ENCODE results near the gene RNU7-1.

The RNU7-1 gene

DNA sequence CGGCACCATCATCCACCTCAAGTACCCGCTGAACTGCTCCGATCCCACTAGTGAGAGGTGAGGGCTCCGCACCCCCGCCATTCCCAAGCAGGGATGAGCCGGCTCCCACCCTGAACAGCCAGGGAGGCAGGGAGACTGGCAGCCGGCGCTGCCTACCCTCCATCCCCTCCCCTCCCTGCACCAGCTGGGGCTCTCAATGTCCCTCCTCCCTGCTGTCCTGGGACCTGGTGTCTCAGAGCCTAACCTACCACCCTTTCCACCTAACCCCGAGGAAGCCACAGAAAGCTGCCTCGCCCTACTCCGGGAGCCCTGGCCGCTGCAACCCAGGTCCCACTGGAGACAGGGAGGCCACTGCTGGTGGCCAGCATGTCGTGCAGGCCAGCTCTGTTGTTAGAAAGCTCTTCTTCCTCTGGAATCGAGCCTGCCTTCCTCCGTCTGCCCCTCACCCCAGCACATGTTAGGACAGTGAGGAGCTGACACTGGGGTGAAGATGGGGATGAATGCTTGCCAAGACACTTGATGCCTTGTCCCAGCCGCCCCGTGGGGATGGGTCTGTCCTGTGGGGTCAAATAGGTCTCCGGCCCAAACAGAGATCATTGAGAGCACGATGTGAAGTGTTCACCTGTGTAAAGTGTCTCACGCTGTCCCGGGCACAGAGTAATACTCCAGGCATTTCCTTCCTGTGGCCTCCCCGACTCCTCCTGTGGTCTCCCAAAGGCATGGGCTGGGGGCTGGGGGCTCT lies 8.7 kb downstream of the RNU7-1 start:
- DNase-seq, result no peak

DNA sequence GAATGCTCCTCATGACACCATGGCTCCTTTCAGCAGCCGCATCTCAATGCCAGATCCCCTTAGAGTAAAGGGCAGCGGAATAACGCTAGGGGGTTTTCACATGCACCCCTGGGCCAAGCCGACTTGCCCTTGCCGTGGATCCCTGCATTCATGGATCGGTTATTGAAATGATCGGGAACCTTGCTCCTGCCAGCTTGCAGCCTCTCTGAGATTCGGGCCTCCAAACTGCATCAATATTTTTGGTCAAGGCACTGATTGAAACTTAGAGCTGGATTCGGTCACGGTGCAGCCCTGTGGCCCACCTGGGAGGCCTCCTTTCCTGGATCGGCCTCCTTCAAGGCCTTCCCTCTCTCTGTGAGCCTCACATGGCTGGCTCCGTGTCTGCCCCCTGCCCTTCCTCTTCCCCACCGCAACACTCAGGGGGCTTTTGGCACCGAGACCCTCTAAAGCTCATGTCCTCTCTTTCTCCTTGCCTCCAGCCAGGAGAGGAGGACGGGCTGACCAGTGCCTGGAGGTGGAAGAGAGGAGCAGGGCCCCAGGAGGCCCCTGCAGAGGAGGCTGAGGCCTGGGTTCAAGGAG lies 9.3 kb downstream of the RNU7-1 start:
- DNase-seq, result no peak

DNA sequence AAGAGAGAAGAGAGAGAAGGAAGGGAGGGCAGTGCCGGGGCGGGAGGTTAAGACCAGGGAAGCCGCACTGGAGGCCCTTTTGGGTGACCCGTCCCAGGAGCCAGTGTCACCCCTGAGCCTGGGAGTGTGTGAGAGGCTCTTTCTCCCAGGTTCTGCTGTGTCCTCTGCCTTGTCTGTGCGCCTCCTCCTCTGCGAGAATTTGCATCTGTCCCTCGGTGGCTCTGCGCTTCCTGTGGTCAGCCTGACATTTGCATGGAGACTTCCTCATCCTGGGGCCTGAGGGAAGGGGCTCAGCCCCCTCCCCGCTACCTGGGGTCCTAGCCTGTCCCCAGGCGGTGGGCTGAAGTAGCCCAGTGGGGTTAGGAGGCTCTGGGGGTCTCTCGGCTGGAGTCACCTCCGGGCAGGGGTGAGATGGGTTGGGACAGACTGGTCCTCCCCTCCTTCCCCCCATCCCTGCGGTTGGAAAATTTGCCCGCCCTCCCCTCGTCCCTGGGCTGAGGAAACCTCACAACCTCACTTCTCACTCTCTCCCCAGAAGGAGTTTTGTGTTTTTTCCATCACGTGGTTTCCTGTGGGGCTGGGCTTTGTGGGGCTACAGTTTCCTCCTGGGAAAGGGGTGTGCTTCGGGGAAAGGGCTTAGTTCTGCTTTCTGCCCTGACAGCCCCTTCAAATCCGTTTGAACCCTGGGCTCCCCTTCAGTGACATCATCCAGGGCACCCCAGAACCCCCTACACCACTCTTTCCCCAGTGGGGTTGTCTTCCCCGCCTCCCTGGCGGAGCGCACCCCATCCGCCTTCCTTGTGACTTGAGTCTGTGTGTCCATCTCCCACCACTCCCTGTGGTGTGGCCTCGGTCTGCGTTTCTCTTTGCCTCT lies 10.1 kb downstream of the RNU7-1 start:
- peak in 16 of 58 donors; percentile 26 to 64 (median 42) for DNase-seq

DNA sequence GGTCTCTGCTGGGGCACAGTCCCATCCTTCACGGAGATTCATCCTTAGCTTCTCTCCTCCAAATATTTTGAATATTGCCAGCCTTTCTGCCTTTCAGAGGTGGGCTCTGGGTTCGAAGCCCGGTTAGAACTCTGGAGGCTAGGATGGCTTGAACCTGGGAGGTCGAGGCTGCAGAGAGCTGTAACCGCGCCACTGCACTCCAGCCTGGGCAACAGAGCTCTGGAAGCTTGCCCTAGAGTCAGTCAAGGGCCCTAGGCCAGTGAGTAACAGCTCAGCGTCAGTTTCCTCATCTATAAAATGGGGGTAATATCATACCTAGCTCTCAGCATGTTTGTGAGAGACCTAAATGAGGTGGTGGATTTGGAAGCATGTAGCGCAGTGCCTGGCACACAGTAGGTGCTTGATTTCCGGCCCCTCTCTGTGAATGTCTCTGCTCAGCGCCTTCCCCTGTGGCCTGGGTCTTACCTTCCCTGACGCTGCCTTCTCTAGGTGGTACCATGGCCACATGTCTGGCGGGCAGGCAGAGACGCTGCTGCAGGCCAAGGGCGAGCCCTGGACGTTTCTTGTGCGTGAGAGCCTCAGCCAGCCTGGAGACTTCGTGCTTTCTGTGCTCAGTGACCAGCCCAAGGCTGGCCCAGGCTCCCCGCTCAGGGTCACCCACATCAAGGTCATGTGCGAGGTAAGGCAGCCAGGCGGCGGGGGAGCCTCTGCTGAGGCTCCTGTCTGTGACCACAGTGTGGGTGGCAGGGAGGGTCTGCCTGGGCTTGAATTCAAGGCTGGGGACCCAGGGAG lies 10.9 kb downstream of the RNU7-1 start:
- no peak for DNase-seq

DNA sequence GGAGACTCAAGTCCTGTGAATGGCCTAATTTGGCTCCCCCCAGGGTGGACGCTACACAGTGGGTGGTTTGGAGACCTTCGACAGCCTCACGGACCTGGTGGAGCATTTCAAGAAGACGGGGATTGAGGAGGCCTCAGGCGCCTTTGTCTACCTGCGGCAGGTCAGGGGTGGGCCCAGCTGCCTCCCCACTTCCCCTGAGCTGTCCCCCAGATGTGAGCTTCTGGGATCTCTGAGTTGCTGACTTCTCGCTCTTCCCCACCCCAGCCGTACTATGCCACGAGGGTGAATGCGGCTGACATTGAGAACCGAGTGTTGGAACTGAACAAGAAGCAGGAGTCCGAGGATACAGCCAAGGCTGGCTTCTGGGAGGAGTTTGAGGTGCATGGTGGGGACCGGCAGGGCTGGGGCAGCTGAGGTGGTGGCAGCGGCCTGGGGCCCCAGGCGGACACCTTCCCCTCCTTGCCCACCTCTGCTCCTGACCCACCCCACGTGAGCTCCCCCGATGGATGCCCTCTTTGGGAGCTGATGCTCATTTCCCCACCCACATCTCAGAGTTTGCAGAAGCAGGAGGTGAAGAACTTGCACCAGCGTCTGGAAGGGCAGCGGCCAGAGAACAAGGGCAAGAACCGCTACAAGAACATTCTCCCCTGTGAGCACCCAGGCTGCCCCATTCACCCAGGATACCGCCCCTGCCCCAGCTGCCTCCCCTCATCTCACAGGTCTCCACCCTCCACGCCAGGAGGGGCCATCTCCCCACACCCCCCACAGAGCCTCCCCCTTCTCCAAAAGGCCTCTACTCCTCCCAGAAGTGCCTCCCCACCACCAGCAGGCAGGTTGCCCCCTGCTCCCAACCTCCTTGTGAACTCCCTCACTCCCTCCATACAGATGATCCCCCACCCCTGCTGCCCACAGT lies 11.7 kb downstream of the RNU7-1 start:
- DNase-seq, result no peak

DNA sequence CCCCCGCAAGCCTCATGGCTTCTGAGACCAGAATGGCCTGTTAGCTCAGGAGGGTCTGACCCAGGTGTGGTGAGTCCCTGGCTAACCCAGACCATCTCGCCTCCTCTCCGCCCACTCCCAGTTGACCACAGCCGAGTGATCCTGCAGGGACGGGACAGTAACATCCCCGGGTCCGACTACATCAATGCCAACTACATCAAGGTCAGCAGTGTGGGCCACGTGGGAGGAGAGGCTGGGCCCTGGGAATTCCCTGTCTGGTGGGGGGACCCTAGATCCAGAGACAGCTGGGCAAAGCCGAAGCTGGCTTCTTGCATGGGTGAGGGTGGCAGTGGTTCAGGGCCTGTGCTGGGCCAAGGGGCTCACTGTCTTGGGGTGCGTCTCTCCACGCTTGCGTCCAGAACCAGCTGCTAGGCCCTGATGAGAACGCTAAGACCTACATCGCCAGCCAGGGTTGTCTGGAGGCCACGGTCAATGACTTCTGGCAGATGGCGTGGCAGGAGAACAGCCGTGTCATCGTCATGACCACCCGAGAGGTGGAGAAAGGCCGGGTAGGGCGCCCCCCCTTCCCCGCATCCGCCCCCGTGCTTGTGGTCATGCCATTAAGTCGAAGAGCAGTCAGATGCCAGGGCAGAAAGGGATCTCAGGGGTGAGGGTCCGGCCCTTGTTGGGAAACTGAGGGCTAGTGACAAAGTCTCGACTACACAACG lies 12.6 kb downstream of the RNU7-1 start:
- no peak for DNase-seq

DNA sequence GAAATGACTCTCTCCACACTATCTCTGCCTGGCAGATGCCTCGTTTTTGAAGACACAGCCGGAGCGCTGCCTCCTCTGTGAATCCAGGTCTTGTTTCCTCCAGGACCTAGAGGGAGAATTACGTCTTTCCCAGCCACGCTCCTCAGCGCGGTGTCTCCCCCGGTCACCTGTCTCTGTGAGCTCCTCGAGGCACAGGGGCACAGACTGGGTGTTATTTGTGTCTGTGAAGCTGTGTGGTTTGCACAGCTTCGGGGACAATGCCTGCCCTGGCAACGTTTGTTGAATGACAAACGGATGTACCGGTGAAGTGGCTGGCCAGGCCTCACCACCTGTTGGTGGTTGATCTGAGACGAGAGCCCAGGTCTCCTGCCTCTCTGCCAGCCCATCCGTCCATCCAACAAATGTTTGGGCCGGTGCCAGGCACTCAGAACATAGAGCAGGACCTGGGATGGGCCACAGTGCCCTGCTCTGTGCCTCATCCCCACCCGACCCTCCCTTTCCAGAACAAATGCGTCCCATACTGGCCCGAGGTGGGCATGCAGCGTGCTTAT lies 13.6 kb downstream of the RNU7-1 start:
- DNase-seq, result no peak

DNA sequence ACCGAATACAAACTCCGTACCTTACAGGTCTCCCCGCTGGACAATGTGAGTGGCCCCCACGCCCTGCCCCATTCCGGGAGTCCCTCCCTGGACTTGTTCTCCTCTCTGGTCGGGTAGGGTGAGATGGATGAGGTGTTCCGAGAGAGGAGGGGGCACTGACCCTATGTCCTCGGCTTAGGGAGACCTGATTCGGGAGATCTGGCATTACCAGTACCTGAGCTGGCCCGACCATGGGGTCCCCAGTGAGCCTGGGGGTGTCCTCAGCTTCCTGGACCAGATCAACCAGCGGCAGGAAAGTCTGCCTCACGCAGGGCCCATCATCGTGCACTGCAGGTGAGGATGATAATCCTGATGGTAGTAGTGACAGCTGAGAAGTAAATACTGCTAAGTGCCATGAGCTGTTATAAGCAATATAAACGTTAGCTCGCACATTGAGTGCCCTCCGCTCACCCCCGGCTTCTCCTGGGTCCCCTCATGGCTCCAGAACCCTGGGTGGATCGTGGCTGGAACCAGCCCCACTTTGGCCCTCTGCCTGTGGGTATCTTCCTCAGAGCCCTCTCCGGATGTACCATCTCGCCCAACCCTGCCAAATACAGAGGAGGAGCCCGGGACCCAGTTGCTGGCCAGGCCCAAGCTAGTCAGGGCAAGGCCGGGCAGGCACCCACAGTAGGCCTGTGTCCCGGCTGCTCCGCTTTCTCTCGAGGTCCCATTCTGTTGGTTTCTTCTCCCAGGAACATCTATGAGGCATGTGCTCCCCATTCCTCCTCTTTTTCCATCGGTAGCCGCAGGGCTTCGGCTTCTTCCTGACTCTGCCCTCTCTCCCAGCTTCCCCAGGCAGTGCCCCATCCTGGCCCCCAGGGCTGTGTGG lies 14.4 kb downstream of the RNU7-1 start:
- no peak for DNase-seq

DNA sequence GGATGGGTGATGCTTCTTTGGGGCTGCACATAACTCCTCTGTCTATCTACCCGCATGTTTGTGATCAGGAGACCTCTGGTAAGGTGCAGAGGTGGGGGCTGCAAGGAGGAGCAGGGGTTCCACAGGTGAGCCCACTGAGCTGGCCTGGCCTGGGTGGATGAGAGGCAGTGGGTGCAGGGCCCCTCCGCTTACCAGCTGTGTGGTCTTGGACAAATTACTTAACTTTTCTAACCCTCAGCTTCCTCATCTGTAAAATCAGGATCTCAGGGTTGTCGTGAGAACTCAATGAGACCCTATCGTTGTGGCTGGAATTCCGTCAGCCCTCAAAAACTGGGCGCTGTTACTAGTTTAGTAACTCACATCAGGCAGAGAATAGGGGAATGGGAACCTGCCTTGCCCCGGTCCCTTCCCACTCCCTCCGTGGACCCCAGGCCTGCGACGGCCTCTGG lies 15.0 kb downstream of the RNU7-1 start:
- no peak for DNase-seq

DNA sequence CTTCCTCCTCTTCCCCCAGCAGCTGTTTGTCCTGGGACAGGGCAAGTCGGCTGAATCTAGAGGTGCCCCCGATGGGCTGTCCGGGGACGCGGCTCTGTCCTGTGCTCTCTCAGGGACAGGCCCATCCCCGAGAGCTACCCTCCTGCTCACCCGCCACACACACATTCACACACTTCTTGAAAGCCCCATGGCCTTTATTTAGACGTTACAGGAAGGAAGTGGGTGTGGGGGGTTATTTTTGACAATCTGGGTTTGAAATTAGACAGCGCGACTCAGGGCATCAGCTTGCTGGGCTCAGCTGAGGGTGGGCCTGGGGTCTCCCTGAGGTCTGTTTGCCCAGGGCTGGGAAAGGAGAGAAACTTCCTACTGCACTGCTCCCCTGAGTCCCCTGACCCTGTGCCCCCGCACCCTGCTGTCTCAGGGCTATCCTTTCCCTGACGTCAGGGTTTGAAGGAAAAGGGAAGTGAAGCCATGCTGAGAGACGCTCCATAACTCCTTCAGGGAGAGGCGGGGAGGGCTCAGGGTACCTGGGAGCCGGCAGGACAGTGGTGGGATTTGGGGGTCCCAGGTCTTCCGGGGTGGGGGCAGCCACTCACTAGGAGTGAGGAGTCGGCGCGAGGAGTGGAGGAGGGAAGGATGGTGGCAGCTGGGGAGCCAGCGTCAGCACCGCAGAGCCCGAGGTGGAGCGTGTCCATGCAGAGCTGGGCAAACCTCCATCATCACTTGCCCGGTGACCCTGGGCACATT lies 15.6 kb downstream of the RNU7-1 start:
- DNase-seq, result peak in 2 of 58 donors; percentile 29 to 37

DNA sequence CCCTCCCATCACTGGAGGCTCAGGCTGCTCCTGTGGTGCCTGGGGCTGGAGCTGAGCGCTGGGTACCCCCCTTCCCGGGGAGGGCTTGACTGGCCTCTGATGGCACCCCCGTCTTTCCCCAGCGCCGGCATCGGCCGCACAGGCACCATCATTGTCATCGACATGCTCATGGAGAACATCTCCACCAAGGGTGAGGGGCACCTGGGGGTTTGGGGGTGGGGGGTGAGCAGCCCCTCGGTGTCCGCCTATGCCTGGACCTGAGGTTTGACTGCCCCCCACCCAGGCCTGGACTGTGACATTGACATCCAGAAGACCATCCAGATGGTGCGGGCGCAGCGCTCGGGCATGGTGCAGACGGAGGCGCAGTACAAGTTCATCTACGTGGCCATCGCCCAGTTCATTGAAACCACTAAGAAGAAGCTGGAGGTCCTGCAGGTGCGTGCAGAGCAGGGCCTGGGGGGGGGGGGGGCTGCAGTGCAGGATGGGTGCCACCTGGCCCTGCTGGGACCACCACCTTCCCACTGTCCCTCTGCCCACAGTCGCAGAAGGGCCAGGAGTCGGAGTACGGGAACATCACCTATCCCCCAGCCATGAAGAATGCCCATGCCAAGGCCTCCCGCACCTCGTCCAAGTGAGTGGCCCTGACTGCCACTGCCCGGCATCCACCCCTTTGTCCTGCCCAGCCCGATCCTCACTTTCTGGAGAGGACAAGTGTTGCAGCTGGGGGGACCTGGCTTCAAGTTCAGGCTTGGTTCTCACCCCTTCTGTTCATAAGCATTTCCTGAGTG lies 16.4 kb downstream of the RNU7-1 start:
- no peak for DNase-seq

DNA sequence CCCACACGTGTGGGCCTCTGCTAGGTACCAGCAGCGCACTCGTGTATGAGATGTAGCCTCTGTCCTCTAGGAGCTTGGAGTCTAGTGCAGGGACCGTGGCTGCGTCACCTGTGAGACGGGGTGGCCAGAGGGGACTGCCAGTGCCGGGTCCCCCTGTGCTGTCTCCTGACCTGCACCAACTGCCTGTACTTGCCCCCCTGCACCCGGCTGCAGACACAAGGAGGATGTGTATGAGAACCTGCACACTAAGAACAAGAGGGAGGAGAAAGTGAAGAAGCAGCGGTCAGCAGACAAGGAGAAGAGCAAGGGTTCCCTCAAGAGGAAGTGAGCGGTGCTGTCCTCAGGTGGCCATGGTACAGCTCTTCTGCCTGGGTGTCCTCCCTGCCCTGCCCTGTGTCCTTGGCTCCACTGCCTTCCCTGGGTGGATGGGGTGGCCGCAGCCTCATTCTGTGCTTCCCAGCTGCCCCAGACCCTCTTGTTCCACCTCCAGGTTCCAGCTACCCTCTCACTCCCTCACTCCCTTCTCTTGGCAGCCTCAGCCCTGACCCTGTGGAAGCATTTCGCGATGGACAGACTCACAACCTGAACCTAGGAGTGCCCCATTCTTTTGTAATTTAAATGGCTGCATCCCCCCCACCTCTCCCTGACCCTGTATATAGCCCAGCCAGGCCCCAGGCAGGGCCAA lies 17.1 kb downstream of the RNU7-1 start:
- DNase-seq, result no peak

DNA sequence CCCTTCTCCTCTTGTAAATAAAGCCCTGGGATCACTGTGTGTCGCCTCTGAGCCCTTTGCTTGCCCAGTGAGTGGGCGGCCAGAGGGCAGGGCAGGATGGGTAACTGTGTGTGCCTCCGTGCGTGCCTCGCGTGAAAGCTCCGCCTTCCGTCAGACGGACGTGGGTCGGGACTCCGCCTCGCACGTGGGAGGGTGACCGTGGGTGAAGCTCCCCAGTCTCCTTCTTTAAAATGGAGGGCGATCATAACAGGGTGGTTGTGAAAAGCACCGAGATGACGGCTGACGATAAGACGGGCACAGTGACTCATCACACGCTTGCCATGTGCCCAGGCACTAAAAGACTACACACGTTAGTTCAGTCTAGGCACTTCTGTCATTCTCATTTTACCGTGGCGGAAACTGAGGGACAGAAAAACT lies 17.7 kb downstream of the RNU7-1 start:
- DNase-seq, result peak in 3 of 58 donors; percentile 48 to 57 (median 56)

DNA sequence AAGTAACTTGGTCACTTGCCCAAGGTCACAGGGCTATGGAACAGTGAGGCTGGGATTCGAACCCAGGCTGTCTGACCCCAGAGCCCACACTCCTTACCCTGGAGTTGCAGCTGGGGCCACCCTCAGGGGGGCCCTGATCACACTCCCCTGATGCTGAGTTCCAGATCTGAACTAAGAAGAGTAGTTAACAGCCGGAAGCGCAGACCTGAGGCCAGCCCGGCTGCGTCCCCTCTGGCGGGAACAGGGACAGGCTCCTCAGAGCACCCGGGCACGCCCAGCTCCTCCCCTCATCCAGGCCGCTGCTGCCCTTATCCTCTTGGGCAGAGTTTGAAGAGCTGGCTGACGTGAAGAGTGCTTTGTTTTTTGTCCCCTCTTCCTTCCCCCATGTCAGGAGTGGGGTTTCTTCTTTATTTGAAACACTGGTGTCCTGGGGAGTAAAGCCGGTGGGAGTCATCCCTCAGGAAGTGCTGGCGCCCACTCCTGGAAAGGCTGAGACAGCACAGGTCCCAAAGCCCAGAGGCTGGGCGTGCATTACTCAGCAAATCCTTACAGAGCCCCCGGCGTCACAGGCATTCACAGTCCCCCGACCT lies 18.2 kb downstream of the RNU7-1 start:
- peak in 3 of 58 donors; percentile 13 to 41 (median 25) for DNase-seq

DNA sequence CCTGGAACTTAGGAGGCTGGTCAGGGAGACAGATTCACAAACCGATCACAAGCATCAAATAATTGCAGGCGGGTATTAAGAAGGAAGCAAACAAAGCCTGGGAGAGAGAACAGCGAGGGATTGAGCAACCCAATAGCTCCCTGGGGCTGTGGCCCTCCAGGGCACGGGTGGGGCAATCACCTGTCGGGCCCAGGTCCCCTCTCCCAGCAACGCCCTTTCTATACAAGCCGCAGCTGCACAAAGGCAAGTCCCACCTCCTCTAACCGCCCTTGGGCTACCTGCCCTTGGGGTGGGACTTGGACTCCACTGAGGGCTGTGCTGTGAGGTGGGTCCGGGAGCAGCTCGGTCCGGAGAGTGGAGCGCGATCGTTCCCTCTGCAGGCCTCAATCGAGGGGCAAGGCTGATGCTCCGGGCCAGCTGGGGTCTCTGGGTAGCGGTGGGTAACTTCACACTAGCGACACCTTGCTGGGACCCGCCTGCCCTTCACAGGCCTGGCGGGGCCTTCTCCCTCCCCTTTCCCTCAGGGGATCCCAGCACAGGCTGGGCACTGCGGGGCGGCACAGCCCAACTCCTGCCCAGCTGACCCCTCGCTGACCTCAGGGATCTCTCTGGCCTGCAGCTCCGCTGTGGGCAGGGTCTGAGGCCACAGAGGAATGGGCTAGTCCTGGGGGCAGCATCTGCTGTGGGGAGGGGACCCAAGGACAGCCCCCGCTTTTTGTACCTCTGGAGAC lies 18.8 kb downstream of the RNU7-1 start:
- no peak for DNase-seq
